GM18868 (cell line): ENCODE results near the gene ZNF81.
"Not testable (repeated sequence)": the region's sequence is repeated elsewhere in the genome, so short reads cannot be mapped to it uniquely, and the experiment has no call there.

Source experiments
- ATAC-seq: cut with Tn5 transposase; IDR thresholded peaks from one replicate; pipeline ENCODE4 v1.9.1; 2021; ENCODE audit warnings: mild to moderate bottlenecking, moderate library complexity; ENCODE audit not compliant: unreplicated experiment

ZNF81 gene

DNA sequence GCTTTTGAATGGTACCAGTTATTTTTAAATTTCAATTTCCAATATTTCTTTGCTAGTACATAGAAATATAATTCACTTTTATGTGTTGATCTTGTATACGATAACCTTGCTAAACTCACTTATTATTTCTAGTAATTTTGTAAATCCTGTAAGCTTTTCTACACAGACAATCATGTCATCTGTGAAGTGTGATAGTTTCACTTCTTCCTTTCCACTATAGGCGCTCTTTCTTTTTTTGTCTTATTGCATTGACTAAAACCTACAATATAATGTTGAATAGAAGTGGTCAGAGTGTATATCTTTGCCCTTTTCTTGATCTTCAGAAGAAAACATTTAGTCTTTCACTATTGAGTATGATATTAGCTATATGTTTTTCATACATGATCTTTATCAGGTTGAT, 90.5 kb downstream of the ZNF81 start:
- peak; percentile 52 for ATAC-seq

DNA sequence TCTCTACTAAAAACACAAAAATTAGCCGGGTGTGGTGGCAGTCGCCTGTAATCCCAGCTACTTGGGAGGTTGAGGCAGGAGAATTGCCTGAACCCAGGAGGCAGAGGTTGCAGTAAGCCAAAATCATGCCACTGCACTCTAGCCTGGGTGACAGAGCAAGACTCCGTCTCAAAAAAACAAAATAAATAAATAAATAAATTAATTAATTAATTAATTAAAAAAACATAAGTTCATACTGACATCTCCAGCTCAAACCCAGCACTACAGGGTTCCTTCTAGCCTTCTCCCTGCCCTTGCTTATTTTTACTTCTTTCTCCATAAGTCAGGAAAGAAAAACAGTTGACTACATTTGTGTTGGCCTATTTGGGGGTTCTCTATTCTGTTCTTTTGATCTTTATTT, 95.3 kb downstream of the ZNF81 start:
- ATAC-seq: not testable (repeated sequence)

DNA sequence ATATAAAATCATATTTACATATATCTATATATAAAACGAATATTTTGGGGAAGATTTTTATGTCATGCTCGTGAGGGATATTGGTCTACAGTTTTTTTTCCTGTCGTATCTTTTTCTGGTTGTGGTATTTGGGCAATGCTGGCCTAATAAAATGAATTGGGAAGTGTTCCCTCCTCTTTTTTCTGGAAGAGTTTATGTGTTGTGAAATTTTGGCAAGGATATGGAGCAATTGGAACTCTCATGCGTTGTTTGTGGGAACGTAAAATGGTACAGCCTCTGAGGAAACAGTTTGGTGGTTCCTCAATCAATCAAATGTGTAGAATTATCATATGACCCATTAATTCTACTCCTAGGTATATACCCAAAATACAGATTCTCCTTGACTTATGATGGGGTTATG, 97.2 kb downstream of the ZNF81 start:
- ATAC-seq: no peak

- ATAC-seq: peak; percentile 67
Measured at GRCh38 chrX:47936224-47936939, 99.7 kb downstream of the ZNF81 start.

DNA sequence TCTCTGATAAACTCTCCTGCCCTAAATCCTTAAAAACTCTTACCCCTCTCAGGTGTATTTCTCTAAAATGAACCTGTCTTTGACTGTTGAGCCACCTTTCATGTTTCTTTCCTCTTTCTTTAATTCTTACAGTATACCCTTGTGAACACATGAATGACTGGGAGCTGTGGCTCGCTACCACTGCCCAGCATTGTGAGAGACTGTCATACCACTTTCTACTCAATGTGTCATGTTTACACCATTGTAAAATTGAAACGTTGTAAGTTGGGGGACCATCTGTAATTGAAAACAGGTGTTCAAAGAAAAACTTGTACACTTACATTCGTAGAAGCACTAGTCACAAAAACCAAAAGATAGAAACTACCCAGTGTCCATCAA, 100.2 kb downstream of the ZNF81 start:
- no peak for ATAC-seq

GRCh38 chrX:47940448-47940847, 103.7 kb downstream of the ZNF81 start:
- no peak for ATAC-seq

DNA sequence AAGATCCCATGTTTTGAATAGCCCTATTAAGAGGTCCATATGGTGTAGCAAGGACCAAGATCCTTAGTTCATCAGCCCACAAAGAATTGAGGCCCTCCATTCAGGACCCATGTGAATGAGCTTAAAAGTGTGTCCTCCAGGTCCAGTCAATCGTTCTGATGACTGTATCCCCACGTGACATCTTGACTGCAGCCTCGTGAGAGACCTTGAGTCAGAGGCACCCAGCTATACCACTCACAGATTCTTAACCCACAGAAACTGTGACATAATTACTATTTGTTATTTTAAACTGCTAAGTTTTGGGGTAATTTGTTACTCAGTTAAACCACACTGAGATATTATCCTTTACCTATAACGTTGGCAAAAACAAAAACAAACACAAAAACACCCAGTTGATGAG, 104.7 kb downstream of the ZNF81 start:
- ATAC-seq: no peak

- not testable (repeated sequence) for ATAC-seq
Measured at GRCh38 chrX:47955295-47955694, 118.6 kb downstream of the ZNF81 start.

DNA sequence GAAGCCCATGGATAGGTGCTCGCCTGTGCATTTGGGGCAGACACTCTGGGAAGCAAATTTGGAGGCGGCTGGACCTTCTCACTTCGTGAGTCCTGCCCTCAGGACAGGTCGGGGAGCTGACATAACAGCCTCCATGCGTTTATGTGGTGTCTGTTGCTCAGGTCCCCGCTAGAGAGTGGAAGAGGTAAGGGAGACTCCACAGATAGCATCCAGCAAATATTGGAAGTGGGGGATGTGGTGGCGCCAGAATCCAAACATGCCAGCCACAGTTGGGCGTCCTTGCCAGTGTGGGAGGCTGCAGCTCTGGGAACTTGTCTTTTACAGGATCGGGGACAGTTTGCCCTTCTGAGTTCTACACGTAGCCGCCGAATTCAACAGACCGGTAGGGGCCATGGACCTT, 119.3 kb downstream of the ZNF81 start:
- no peak for ATAC-seq

DNA sequence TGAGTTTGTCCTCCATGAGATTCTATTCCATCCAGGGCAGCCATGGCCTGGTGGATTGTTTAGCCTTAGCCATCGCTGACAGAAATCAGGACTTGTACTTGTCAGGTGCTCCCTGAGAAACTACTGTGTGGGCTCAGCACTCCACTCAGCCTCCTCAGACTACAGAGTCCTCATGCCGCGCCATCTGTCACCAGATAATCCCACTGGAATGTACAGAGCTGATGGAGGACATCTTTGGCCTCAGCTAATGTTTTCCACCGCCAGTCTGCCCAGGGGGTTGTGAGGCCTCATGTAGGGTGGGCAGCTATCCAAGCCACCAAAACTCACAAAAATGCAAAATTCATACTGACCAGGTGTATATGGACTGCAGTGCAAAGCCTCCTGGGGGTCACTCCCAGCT, 121.5 kb downstream of the ZNF81 start:
- not testable (repeated sequence) for ATAC-seq

DNA sequence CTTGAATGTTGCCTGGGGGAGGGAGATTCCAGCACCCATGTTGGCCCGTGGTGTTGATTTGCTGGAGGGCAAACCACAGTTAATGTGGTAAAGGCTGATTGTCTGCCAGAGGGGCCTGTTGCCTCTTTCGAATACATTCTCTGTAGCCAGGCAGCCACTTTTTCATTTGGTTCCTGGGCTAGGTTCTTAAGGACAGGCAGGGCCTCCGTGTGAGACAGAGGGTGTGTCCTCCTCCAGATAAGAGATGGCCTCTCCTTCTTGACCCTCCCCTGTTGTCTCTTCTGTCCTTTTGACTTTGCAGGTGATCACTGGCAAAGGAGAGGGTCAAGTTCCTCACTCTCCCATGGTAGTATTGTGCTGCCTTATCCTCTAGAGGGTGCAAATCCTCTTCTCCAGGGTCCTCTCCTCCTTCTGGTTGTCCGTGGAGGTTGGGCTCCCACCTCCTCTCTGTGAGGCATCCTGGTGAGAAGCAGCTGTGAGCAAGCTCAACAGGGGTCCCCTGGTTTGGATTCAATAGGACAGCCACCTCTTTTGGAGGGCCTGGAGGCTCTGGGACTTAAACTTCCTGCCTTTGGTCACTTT, 122.2 kb downstream of the ZNF81 start:
- ATAC-seq: no peak

DNA sequence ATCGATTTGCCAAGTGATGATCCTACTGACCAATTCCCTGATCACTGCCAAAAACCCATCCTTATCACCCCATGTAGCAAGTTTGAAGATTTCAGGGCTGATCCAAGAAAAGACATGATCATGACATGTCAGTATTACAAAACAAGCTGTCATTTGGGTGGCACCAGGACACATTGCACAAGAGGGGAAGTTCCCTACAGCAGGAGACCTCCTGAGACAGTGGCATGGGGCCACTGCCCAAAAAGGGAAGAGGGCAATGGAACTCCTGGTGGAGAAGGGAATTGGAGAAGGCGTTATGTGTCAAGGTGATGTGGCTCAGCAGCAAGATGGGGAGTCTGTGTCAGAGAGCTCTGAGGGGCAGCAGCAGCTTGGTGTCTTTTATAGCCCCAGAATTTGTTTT, 123.7 kb downstream of the ZNF81 start:
- no peak for ATAC-seq

DNA sequence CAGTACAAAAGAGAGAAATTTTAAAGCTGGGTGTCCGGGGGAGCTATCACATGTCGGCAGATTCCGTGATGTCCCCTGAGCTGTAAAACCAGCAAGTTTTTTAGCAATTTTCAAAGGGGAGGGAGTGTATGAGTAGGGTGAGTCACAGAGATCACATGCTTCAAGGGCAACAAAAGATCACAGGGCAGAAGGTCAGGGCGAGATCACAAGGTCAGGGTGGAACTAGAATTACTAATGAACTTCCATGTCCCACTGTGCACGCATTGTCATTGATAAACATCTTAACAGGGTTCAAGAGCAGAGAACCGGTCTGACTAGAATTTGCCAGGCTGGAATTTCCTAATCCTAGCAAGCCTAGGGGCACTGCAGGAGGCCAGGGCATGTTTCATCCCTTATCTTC, 125.1 kb downstream of the ZNF81 start:
- not testable (repeated sequence) for ATAC-seq

- not testable (repeated sequence) for ATAC-seq
Measured at GRCh38 chrX:47965526-47965925, 128.8 kb downstream of the ZNF81 start.
